Raji (cell line): ENCODE measurements around the gene CXorf66.

ENCODE experiments used
- POLR2A ChIP-seq: IDR thresholded peaks from 2 replicates; pipeline ENCODE4 v1.6.1; 2011; ENCODE audit warnings: low read depth, low read length, control low read depth; ENCODE audit not compliant: insufficient read depth

CXorf66 gene

GRCh38 chrX:139930916-139931645, 34.2 kb downstream of the CXorf66 start:
- peak; percentile 32; the same call in 1 of the 2 replicates for TF ChIP-seq POLR2A

GRCh38 chrX:139930401-139930800, 34.9 kb downstream of the CXorf66 start:
- TF ChIP-seq POLR2A: no peak

- TF ChIP-seq POLR2A: no peak
Measured at GRCh38 chrX:139929876-139930275, 35.4 kb downstream of the CXorf66 start.

- no peak for TF ChIP-seq POLR2A
Measured at GRCh38 chrX:139924696-139925095, 40.6 kb downstream of the CXorf66 start.

- TF ChIP-seq POLR2A: no peak
Measured at GRCh38 chrX:139924069-139924695, 41.1 kb downstream of the CXorf66 start.

GRCh38 chrX:139920316-139920715, 45.0 kb downstream of the CXorf66 start:
- no peak for TF ChIP-seq POLR2A

- TF ChIP-seq POLR2A: no peak
Measured at GRCh38 chrX:139914421-139914820, 50.9 kb downstream of the CXorf66 start.

- TF ChIP-seq POLR2A: no peak
Measured at GRCh38 chrX:139909712-139910111, 55.6 kb downstream of the CXorf66 start.

GRCh38 chrX:139907078-139907477, 58.2 kb downstream of the CXorf66 start:
- TF ChIP-seq POLR2A: no peak

GRCh38 chrX:139905743-139906142, 59.6 kb downstream of the CXorf66 start:
- no peak for TF ChIP-seq POLR2A
